HG03039 (cell line): ENCODE results near the gene PIAS4.
A peak's percentile ranks its signal among the peaks of the same experiment; 100 is the strongest.

ENCODE experiments used
- ATAC-seq: cut with Tn5 transposase; IDR thresholded peaks from one replicate; pipeline ENCODE4 v1.9.1; 2021; ENCODE audit warnings: mild to moderate bottlenecking, moderate library complexity; ENCODE audit not compliant: unreplicated experiment

Gene PIAS4

GRCh38 chr19:3977242-3978143, 30.0 kb upstream of the PIAS4 start:
- no peak for ATAC-seq

GRCh38 chr19:3978145-3978544, 29.4 kb upstream of the PIAS4 start:
- no peak for ATAC-seq

- ATAC-seq, result no peak
Measured at GRCh38 chr19:3979289-3979673, 28.3 kb upstream of the PIAS4 start.

- ATAC-seq, result no peak
Measured at GRCh38 chr19:3979674-3980352, 27.7 kb upstream of the PIAS4 start.

- no peak for ATAC-seq
Measured at GRCh38 chr19:3980353-3981251, 26.9 kb upstream of the PIAS4 start.

GRCh38 chr19:3981373-3981735, 26.2 kb upstream of the PIAS4 start:
- ATAC-seq, result no peak

- ATAC-seq, result no peak
Measured at GRCh38 chr19:3981736-3982681, 25.5 kb upstream of the PIAS4 start.

GRCh38 chr19:3982701-3983541, 24.6 kb upstream of the PIAS4 start:
- ATAC-seq, result no peak

GRCh38 chr19:3983542-3983914, 24.0 kb upstream of the PIAS4 start:
- ATAC-seq, result no peak

- no peak for ATAC-seq
Measured at GRCh38 chr19:3983936-3984583, 23.5 kb upstream of the PIAS4 start.

GRCh38 chr19:3984584-3984907, 23.0 kb upstream of the PIAS4 start:
- ATAC-seq, result no peak

- peak; percentile 48 for ATAC-seq
Measured at GRCh38 chr19:3984908-3985642, 22.5 kb upstream of the PIAS4 start, which contains the start of gene EEF2. Gene EEF2, minus strand, starts transcription at chr19:3985463. Its CDS starts 83 bp downstream, at chr19:3985380.

- ATAC-seq, result no peak
Measured at GRCh38 chr19:3985643-3986259, 21.8 kb upstream of the PIAS4 start.

GRCh38 chr19:3986260-3987041, 21.1 kb upstream of the PIAS4 start:
- ATAC-seq, result no peak

GRCh38 chr19:3987619-3988371, 19.7 kb upstream of the PIAS4 start:
- no peak for ATAC-seq

GRCh38 chr19:3990815-3991117, 16.8 kb upstream of the PIAS4 start:
- no peak for ATAC-seq
